Neural progenitor cell (in vitro differentiated cells): Measurements from ENCODE around the gene TEAD3. TPM values are rescaled to one million over a fixed set of nuclear protein-coding genes. Genes with fewer than 3 reads are reported as not detected.
"Not testable (repeated sequence)": the region's sequence is repeated elsewhere in the genome, so short reads cannot be mapped to it uniquely, and the experiment has no call there.

Experiments used
- DNase-seq: peaks from one replicate; pipeline ENCODE4 v3.0.0-alpha.2; 2016; ENCODE audit warnings: low spot score
- H2AFZ ChIP-seq: fragments of 200-600 bp; sonication (generic); replicated peaks from 2 replicates; pipeline ENCODE4 v1.6.1; 2016; ENCODE audit warnings: antibody characterized with exemption
- H3F3A ChIP-seq: fragments of 200-600 bp; sonication (generic); 2 replicates; pipeline ENCODE4 v1.6.1; 2016; ENCODE audit warnings: antibody characterized with exemption, low read depth
- H3K27ac ChIP-seq: fragments of 200-600 bp; sonication (generic); 2 replicates; pipeline ENCODE4 v1.5.1; 2016; ENCODE audit warnings: mild to moderate bottlenecking
- H3K27me3 ChIP-seq: fragments of 200-600 bp; sonication (generic); 2 replicates; pipeline ENCODE4 v1.6.1; 2016; ENCODE audit warnings: mild to moderate bottlenecking, moderate library complexity
- H3K36me3 ChIP-seq: fragments of 200-600 bp; sonication (generic); 2 replicates; pipeline ENCODE4 v1.5.1; 2016
- H3K4me1 ChIP-seq: fragments of 200-600 bp; sonication (generic); 2 replicates; pipeline ENCODE4 v1.6.1; 2016; ENCODE audit warnings: mixed run types
- H3K4me2 ChIP-seq: fragments of 200-600 bp; sonication (generic); 2 replicates; pipeline ENCODE4 v1.6.1; 2016
- H3K4me3 ChIP-seq: fragments of 200-600 bp; sonication (generic); 2 replicates; pipeline ENCODE4 v1.5.1; 2016
- H3K79me2 ChIP-seq: fragments of 200-600 bp; sonication (generic); 2 replicates; pipeline ENCODE4 v1.6.1; 2016; ENCODE audit warnings: low read depth
- H3K9ac ChIP-seq: fragments of 200-600 bp; sonication (generic); 2 replicates; pipeline ENCODE4 v1.6.1; 2016
- H3K9me3 ChIP-seq: fragments of 200-600 bp; sonication (generic); 2 replicates; pipeline ENCODE4 v1.5.1; 2016; ENCODE audit warnings: low read depth
- H4K20me1 ChIP-seq: fragments of 200-600 bp; sonication (generic); 2 replicates; pipeline ENCODE4 v1.6.1; 2016; ENCODE audit warnings: low read depth
- H3K27ac Mint-ChIP-seq: 3 replicates; pipeline ENCODE4 v1.8.0; 2021; ENCODE audit warnings: mixed read lengths
- H3K27me3 Mint-ChIP-seq: 2 replicates; pipeline ENCODE4 v1.8.0; 2022; ENCODE audit warnings: low read depth, mild to moderate bottlenecking, inconsistent platforms, moderate library complexity, mixed read lengths; ENCODE audit not compliant: insufficient read depth
- H3K36me3 Mint-ChIP-seq: 3 replicates; pipeline ENCODE4 v1.8.0; 2021; ENCODE audit warnings: mixed read lengths
- H3K4me1 Mint-ChIP-seq: 3 replicates; pipeline ENCODE4 v1.8.0; 2021; ENCODE audit warnings: mixed read lengths
- H3K4me3 Mint-ChIP-seq: 3 replicates; pipeline ENCODE4 v1.8.0; 2021; ENCODE audit warnings: mild to moderate bottlenecking, moderate library complexity, mixed read lengths
- H3K9me3 Mint-ChIP-seq: 3 replicates; pipeline ENCODE4 v1.8.0; 2020; ENCODE audit warnings: mixed read lengths
- EZH2 ChIP-seq: fragments of 200-600 bp; sonication (generic); IDR thresholded peaks from 2 replicates; pipeline ENCODE4 v1.6.1; 2017; ENCODE audit warnings: antibody characterized with exemption, mild to moderate bottlenecking, moderate library complexity
- EZH2phosphoT487 ChIP-seq: fragments of 200-600 bp; sonication (generic); IDR thresholded peaks from 2 replicates; pipeline ENCODE4 v1.6.1; 2017; ENCODE audit warnings: antibody characterized with exemption
- total RNA-seq: library from RNA; depleted of rRNA; stranded (reverse); fragments of >200 nt; gene quantifications from 2 replicates; pipeline ENCODE4 v1.2.3, GENCODE V29; 2015; ENCODE audit warnings: low replicate concordance
- TF ChIP-seq, protein P1 (sequence below): fragments of 200-600 bp; sonication (generic); IDR thresholded peaks from 2 replicates; pipeline ENCODE4 v1.5.1; 2017; ENCODE audit warnings: antibody characterized with exemption, mild to moderate bottlenecking

Gene TEAD3
- total RNA-seq, 1 donor from 2014 or later: 9.7 TPM

DNA sequence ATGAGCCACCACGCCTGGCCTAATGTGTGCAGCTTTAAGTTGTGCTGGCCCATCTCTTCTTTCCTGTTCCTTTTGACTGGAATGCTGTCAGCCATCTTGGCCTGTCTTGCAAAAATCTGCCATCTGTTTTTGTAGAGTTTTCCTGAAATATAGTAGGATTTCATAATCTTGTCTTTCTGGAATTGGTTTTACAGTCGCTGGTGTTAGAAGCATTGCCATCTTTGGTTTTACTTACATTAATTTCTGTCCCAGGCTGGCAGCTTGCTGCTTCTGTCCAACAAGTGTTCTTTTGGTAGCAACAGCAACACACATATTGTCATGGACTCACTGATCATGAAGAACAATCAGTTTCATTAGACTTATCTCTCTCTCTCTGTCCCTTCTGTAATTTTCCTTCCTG lies 45.0 kb upstream of the TEAD3 start:
- no peaks in the 10 kb centered on the region for H3K27me3 ChIP-seq
- H3K4me2 ChIP-seq: no peak overlapping the region
- Mint-ChIP-seq H3K4me1 (peaks cover 4% of the 10 kb centered on the region), H3K36me3 (no peaks in the 10 kb centered on the region), H3K4me3 (no peak overlapping the region), H3K9me3 (peaks cover 13% of the 10 kb centered on the region), H3K27ac (no peak overlapping the region), H3K27me3 (peaks cover 2% of the 10 kb centered on the region)
- H3K4me3 ChIP-seq: no peak overlapping the region
- H3K9me3 ChIP-seq: no peaks in the 10 kb centered on the region
- H3K9ac ChIP-seq: no peak overlapping the region
- peaks cover 10% of the 10 kb centered on the region for H3F3A ChIP-seq
- no peak overlapping the region for H3K27ac ChIP-seq
- no peaks in the 10 kb centered on the region for H4K20me1 ChIP-seq
- no peak overlapping the region for H2AFZ ChIP-seq
- DNase-seq: no peak
- TF ChIP-seq, protein P1, sequence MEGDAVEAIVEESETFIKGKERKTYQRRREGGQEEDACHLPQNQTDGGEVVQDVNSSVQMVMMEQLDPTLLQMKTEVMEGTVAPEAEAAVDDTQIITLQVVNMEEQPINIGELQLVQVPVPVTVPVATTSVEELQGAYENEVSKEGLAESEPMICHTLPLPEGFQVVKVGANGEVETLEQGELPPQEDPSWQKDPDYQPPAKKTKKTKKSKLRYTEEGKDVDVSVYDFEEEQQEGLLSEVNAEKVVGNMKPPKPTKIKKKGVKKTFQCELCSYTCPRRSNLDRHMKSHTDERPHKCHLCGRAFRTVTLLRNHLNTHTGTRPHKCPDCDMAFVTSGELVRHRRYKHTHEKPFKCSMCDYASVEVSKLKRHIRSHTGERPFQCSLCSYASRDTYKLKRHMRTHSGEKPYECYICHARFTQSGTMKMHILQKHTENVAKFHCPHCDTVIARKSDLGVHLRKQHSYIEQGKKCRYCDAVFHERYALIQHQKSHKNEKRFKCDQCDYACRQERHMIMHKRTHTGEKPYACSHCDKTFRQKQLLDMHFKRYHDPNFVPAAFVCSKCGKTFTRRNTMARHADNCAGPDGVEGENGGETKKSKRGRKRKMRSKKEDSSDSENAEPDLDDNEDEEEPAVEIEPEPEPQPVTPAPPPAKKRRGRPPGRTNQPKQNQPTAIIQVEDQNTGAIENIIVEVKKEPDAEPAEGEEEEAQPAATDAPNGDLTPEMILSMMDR: no peak
- TF ChIP-seq EZH2phosphoT487 (no peak), EZH2 (no peak)
- no peaks in the 10 kb centered on the region for H3K79me2 ChIP-seq
- H3K4me1 ChIP-seq: peaks cover 9% of the 10 kb centered on the region
- no peaks in the 10 kb centered on the region for H3K36me3 ChIP-seq

DNA sequence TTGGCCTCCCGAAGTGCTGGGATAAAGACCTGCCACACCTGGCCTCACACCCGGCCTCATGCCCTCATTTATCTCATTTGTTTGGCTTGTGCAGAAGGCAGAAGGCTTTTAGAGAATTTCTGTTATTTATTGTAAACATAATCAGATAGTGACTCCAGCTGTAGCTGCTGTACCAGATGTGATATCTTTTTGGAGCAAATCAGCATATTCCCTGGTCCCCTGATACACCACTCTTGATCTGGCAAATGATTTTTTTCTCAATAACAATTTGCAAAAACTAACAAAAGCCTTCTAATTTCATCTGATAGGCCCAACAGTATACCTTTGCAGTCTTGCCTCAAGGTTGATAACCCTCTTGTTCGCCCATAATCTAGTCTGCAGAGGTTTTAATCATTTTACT lies 42.3 kb upstream of the TEAD3 start:
- H3K4me3 ChIP-seq: no peak overlapping the region
- H3K9me3 ChIP-seq: no peaks in the 10 kb centered on the region
- no peaks in the 10 kb centered on the region for H3K36me3 ChIP-seq
- H3K27ac ChIP-seq: no peak overlapping the region
- Mint-ChIP-seq H3K9me3 (peaks cover 13% of the 10 kb centered on the region), H3K4me3 (no peak overlapping the region), H3K27ac (no peak overlapping the region), H3K36me3 (no peaks in the 10 kb centered on the region), H3K27me3 (peaks cover 8% of the 10 kb centered on the region), H3K4me1 (peaks cover 24% of the 10 kb centered on the region)
- H3K4me2 ChIP-seq: no peak overlapping the region
- peaks cover 6% of the 10 kb centered on the region for H4K20me1 ChIP-seq
- DNase-seq: no peak
- TF ChIP-seq, protein P1: no peak
- TF ChIP-seq EZH2phosphoT487 (no peak), EZH2 (no peak)
- H3K9ac ChIP-seq: no peak overlapping the region
- H3F3A ChIP-seq: peaks cover 21% of the 10 kb centered on the region
- H3K27me3 ChIP-seq: no peaks in the 10 kb centered on the region
- H3K79me2 ChIP-seq: no peaks in the 10 kb centered on the region
- H2AFZ ChIP-seq: no peak overlapping the region
- H3K4me1 ChIP-seq: peaks cover 16% of the 10 kb centered on the region

GRCh38 chr6:35535847-35536246 lies 39.0 kb upstream of the TEAD3 start:
- H3K9me3 Mint-ChIP-seq, H3K4me3 Mint-ChIP-seq, H3K9ac ChIP-seq, DNase-seq, H3K27ac ChIP-seq, H3K9me3 ChIP-seq, H3K4me2 ChIP-seq, H3K4me3 ChIP-seq, H3K27ac Mint-ChIP-seq, H2AFZ ChIP-seq, H3K36me3 Mint-ChIP-seq, H3K27me3 ChIP-seq, H3K36me3 ChIP-seq, H3K79me2 ChIP-seq: not testable (repeated sequence)
- H3F3A ChIP-seq: peaks cover 22% of the 10 kb centered on the region
- H4K20me1 ChIP-seq: peaks cover 11% of the 10 kb centered on the region
- H3K4me1 Mint-ChIP-seq: peaks cover 34% of the 10 kb centered on the region
- peaks cover 11% of the 10 kb centered on the region for H3K27me3 Mint-ChIP-seq
- H3K4me1 ChIP-seq: peaks cover 24% of the 10 kb centered on the region

- Histone ChIP-seq H3K4me1 (peaks cover 24% of the 10 kb centered on the region), H3K9ac (no peak overlapping the region), H3K27ac (no peak overlapping the region), H3K79me2 (no peaks in the 10 kb centered on the region), H2AFZ (no peak overlapping the region), H3K36me3 (no peaks in the 10 kb centered on the region), H3K9me3 (no peaks in the 10 kb centered on the region), H3K27me3 (no peaks in the 10 kb centered on the region), H3K4me2 (peak overlapping the region; percentile 70), H3K4me3 (peak overlapping the region; percentile 14), H4K20me1 (peaks cover 11% of the 10 kb centered on the region), H3F3A (peaks cover 22% of the 10 kb centered on the region)
- H3K9me3 Mint-ChIP-seq: no peaks in the 10 kb centered on the region
- H3K27ac Mint-ChIP-seq: peak overlapping the region; percentile 98
- H3K27me3 Mint-ChIP-seq: peaks cover 11% of the 10 kb centered on the region
- DNase-seq: peak; percentile 83
- no peak for TF ChIP-seq EZH2
- TF ChIP-seq EZH2phosphoT487: no peak
- TF ChIP-seq, protein P1: no peak
- no peaks in the 10 kb centered on the region for H3K36me3 Mint-ChIP-seq
- H3K4me3 Mint-ChIP-seq: peak overlapping the region; percentile 62
- peaks cover 34% of the 10 kb centered on the region for H3K4me1 Mint-ChIP-seq
These were observed 37.7 kb upstream of the TEAD3 start for GRCh38 chr6:35534407-35535170.
